Uterus (tissue), 2 donors: Measurements from ENCODE around the gene TNFRSF1A.

ENCODE experiments used
- CTCF ChIP-seq, 4 experiments: fragments of 200-600 bp in 2 of 4; fragments of 450-650 bp in 2 of 4; sonication (generic) in 2 of 4; IDR thresholded peaks; one replicate each; pipeline ENCODE4 v1.5.1; 2016 to 2019; ENCODE audit warnings: antibody characterized with exemption in 4 of 4, mild to moderate bottlenecking in 2 of 4, moderate library complexity in 1 of 4
- POLR2A ChIP-seq, 2 donors: fragments of 450-650 bp; IDR thresholded peaks; one replicate each; pipeline ENCODE4 v1.6.1; 2016; ENCODE audit warnings: antibody characterized with exemption in 2 of 2, mild to moderate bottlenecking in 1 of 2, moderate library complexity in 1 of 2

GRCh38 chr12:6280053-6280469 is 61.8 kb downstream of the TNFRSF1A start:
- TF ChIP-seq CTCF (IDR thresholded peaks at IDR 0.05): peak in 1 of 4 experiments; percentile 7
- peak; percentile 10 to 19 for TF ChIP-seq POLR2A (IDR thresholded peaks at IDR 0.05)
